NOMO-1 (cell line): Measurements from ENCODE around the gene EPHB2.

Experiments used
- DNase-seq, 2 experiments: peaks; one replicate each; lab custom pipeline; 2025; ENCODE audit not compliant: unreplicated experiment in 2 of 2; lab: John Stamatoyannopoulos, UW

EPHB2 gene

DNA sequence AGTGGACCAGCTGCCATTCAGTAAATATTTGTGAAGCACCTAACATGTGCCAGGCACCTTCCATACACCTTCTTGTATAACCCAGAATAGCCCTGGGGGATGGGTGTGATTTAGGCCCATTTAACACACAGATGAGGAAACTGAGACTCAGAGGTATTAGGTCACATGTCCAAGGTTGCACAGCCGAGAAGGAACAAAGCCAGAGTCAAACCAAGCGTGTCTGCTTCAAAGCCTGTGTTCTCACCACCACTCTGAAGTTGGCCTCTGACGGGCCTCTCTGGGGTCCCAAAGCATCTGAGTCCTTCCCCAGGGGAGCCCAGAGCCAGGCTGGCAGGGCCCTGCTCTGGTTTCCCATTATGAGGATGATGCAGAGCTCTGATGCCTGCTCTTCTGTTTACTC is 196.9 kb downstream of the EPHB2 start:
- DNase-seq = no peak

GRCh38 chr1:22908880-22909426 is 198.3 kb downstream of the EPHB2 start:
- DNase-seq = no peak

DNA sequence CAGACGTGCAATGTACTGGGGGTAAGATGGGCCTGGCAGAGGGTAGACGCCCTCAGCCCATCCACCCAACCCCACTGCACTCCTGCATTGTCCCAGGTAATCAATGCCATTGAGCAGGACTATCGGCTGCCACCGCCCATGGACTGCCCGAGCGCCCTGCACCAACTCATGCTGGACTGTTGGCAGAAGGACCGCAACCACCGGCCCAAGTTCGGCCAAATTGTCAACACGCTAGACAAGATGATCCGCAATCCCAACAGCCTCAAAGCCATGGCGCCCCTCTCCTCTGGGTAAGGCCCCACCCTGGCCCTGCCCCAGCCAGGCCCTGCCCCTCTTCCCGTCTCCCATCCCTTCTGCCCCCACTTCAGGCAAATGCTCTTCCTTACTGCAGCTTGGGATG is 199.6 kb downstream of the EPHB2 start:
- no peak for DNase-seq

DNA sequence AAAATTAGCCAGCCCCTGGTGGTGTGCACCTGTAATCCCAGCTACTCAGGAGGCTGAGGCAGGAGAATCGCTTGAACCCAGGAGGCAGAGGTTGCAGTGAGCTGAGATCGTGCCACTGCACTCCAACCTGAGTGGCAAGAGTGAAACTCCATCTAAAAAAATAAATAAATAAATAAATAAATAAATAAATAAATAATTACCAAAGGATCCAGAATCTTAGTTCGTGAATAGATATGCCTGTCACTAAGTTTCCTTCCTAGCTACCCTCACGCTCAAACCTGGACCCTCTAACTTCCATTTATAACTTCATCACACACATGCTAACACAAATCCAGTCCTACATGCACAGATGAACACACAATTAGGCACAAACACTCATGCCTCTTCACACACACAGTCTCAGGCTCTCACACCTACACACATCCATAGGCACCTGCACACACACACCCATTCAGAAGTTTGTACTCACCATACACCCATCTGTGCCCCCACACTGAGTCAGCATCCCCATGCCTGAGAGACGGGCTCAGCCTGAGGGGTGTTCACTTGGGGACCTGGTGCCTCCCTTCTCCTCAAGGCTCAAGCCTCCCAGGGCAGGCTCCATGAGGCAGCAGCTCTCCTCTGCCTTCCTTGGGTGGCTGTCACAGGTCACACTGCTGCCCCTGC is 200.5 kb downstream of the EPHB2 start:
- DNase-seq = no peak

GRCh38 chr1:22912311-22912710 is 201.7 kb downstream of the EPHB2 start:
- no peak for DNase-seq

DNA sequence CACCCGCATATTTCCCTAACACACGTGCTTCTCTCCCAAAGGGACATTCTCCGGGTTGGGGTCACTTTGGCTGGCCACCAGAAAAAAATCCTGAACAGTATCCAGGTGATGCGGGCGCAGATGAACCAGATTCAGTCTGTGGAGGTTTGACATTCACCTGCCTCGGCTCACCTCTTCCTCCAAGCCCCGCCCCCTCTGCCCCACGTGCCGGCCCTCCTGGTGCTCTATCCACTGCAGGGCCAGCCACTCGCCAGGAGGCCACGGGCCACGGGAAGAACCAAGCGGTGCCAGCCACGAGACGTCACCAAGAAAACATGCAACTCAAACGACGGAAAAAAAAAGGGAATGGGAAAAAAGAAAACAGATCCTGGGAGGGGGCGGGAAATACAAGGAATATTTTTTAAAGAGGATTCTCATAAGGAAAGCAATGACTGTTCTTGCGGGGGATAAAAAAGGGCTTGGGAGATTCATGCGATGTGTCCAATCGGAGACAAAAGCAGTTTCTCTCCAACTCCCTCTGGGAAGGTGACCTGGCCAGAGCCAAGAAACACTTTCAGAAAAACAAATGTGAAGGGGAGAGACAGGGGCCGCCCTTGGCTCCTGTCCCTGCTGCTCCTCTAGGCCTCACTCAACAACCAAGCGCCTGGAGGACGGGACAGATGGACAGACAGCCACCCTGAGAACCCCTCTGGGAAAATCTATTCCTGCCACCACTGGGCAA is 202.9 kb downstream of the EPHB2 start:
- no peak for DNase-seq

DNA sequence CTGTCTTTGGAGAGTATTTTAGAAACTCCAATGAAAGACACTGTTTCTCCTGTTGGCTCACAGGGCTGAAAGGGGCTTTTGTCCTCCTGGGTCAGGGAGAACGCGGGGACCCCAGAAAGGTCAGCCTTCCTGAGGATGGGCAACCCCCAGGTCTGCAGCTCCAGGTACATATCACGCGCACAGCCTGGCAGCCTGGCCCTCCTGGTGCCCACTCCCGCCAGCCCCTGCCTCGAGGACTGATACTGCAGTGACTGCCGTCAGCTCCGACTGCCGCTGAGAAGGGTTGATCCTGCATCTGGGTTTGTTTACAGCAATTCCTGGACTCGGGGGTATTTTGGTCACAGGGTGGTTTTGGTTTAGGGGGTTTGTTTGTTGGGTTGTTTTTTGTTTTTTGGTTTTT is 203.5 kb downstream of the EPHB2 start:
- DNase-seq = no peak

- DNase-seq = no peak
These were observed 204.1 kb downstream of the EPHB2 start for GRCh38 chr1:22914633-22915217.

DNA sequence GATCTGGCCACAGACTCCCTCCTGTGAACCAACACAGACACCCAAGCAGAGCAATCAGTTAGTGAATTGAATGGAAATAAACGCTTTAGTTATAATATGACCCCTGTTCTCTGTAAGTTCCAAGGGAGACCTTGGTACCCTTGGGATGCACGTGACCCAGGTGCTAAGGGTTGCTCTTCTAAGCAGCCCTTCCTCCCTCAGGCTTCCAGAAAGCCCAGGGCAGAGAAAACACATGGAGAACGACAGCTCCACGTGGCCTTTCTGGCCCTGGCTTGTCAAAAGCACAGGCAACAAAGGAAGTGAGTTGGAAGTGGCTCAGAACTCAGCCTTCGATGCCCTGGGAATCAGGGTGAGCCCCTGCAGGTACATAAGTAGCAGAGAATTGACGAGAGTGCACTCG is 204.6 kb downstream of the EPHB2 start:
- no peak for DNase-seq

DNA sequence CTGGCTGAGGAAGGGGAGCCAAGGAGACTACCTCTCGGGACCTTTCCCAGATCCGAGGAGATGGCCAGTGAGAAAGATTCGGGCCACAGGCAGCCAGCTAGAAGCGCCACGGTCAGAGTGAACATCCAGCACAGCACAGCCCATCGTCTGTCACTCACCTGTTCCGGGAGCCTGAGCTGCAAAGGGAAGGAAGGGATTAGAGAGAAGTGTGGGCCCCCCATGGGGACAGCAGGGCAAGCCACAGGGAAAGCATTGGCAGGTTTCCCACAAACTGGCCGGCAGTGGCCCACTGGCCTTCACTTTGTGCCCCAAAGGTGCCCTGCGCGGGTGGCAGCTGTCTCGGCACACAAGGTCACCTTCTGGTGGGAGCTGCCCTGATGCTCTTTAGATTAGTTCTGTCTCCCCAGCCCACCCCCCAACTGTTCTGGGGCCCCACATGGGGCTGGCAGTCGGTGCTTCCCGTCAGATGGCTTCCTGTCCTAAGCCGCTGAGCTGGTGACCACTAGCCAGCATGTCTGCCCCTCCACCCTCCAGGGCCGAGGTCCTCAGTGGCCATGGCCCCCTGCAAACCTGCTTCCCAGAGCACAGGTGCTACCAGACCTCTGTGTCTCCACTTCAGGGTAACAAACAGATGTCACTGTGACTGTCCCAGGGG is 205.3 kb downstream of the EPHB2 start:
- no peak for DNase-seq

DNA sequence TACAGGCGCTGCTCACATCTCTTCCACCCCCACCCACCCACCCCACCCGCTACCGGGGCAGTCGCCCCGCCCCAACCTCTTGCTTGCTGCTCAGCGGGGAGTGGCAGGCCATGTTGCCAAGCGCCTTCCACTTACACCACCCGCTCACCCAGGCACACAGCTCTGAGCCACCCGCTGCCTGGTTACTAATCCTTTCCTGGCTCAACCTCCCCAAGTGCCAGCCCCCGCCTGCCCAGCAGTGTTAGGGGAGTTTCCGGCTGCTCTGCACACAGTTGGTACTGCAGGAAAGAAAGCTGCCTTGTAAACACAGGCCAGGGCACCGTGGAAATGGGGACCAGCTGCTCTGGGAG is 205.8 kb downstream of the EPHB2 start:
- no peak for DNase-seq

- no peak for DNase-seq
These were observed 207.3 kb downstream of the EPHB2 start for GRCh38 chr1:22917989-22918388.

DNA sequence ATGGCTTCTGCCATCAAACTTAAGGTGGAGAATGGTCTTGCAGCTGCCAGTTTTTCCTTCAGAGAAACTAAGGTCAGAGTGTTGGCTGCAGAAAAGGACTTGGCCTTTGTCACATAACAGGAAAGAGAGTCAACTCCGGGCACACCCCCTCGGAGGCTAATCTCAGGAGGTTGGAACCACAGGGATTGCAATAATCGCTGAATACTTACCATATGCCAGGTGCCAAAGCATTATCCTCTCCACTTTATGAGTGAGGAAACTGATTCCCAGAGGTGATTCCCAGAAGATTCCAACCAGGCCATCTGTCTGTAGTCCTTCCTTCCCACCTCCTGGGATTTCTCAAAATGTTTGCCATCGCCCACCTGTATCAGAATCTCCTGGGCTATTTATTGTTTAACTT is 208.0 kb downstream of the EPHB2 start:
- DNase-seq = no peak

- DNase-seq = no peak
These were observed 208.8 kb downstream of the EPHB2 start for GRCh38 chr1:22919341-22920025.

DNA sequence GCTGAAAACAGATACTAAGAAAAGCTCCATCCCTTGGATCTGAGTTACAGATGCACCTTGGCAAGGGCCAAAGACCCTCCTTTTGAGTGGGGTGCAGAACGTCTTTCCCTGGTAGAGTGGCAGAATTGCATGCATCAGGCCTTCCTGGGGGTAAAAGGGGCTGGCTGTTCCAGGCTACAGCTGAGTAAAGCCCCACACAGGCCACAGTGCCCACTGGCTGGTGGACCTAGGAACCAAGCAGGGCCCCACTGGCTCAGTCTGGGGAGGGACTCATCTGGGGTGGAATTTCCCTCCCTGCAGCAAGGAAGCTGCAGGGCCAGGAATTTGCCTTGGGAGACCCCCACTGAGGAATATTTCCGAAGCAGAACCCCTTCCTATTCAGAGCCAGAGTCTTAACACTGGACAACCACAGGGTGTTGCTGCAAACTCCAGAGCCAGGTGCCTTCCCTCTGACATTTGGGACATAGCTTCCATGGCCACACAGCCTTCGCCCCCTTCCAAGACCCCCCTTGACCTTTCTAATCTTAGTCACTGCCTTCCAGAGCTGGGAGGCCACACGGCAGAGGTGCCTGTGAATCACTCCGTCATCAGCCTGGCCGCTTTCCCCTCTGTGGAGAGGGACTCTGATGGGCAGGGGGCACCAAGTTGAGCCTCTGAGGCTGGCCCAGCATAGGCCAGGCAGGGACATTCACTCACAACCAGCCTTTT is 209.5 kb downstream of the EPHB2 start:
- DNase-seq = no peak

DNA sequence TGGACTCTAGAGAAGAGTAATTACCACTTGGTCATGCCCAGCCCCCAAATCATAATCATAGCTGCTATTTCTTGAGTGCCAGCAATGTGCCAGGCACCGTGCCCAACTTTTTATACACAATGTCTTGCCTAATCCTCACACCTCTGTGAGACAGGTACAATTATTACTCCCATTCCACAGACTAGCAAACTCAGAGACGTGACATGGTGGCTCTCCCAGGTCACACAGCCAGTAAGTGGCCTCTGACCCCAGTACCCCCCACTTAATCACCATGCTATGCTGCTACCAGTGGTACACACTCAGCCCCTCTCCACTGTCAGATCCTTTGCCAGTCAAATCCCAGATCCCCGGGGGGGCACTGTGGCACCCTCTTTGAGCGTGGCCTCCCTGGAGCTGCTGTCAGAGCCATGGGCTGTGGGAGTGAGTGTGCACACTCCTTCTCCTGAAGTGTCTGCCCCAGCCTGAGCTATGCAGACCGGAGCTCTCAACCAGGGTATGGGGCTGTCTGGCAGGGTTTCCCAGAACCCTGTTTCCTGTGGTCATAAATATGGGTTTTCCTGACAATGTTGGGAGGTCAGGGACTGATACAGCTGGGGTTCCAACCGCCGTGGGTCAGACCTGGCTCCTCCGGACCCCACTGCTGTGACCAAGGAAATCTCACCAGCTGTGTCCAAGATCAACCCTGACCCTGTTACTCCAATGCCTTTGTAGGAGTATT is 210.3 kb downstream of the EPHB2 start:
- DNase-seq = no peak

DNA sequence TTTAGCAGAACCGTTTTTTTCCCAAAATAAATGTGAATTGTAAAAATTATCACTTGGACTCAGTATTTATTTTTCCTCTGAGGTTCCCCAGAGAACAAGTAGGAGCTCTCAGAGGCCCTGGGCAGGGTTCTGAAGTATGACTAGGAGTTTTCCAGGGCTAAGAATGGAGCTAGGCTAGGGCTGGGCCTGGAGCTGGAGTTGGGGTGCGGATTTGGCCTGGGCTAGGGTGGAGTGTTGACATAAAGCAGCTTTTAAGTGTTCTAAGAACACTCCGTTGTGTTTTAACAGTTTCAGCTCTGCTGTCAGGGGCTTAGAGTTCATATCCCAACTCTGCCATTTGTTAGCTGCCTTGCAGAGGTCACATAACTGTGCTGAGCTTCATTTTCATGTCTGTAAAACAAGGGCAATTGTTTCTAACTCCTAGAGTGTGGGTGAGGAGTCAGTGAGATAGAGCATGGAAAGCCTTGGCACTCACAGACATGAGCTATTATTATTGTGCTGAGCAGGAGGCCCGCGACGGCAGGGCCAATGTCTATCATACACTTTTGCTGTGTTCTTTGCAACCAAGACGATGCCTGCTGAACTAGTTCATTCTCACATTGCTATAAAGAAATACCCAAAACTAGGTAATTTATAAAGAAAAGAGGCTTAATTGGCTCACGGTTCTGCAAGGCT is 210.9 kb downstream of the EPHB2 start:
- no peak for DNase-seq

DNA sequence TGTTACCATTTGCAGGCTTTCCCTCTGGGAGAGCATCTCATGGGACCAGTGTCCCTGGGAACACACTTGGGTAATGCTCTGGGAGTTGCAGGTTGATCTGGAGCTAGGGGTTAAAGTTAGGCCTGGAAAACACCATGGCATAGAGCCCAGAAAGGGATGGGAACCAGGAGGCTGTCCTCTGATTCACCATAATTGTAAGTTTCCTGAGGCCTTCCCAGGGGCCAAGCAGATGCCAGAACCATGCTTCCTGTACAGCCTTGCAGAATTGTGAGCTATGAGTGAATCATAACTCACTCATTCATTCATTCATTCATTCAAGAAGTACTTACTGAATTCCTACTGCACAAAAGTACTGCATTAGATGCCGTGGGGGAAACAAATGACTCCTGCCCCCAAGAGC is 212.0 kb downstream of the EPHB2 start:
- no peak for DNase-seq

DNA sequence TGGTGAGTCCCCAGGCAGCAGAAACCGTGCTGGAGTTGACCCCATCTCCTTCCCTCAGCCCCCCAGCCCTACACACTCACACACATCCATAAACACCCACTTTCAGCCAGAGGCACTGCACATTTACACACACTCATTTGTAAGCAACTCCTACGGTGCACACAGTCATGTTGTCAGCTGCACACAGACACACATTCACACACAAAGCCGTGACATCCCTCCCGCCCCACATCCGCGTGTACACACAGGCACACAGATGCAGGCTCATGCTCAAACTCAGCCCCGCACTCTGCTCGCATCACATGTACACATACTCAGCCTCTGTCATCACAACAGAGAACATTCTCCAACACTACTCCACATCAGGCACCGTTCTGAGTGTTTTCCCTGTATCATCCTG is 214.5 kb downstream of the EPHB2 start:
- no peak for DNase-seq
